Cardiac fibroblast (primary cell): Measurements from ENCODE around the gene DOP1A.

Experiments
- DNase-seq, 2 donors: peaks; one replicate each; pipeline versions ENCODE4 v3.0.0 to v3.0.0-alpha.2; 2010; ENCODE audit warnings: low read depth in 2 of 2
- H3K4me3 ChIP-seq, 2 donors: replicated peaks in 1 of 2; 1 replicate in 1 of 2; 2 replicates in 1 of 2; pipeline ENCODE4 v1.5.1; 2011; ENCODE audit warnings: low read depth in 2 of 2, low read length in 2 of 2, mild to moderate bottlenecking in 2 of 2, moderate library complexity in 1 of 2
- CTCF ChIP-seq: IDR thresholded peaks from one replicate; pipeline ENCODE4 v1.5.1; 2011; ENCODE audit warnings: low read depth, mild to moderate bottlenecking, low read length, inconsistent platforms

Gene DOP1A

GRCh38 chr6:83125425-83125824 is 58.0 kb downstream of the DOP1A start:
- no peak overlapping the region for H3K4me3 ChIP-seq
- no peak for TF ChIP-seq CTCF
- DNase-seq, result no peak

DNA sequence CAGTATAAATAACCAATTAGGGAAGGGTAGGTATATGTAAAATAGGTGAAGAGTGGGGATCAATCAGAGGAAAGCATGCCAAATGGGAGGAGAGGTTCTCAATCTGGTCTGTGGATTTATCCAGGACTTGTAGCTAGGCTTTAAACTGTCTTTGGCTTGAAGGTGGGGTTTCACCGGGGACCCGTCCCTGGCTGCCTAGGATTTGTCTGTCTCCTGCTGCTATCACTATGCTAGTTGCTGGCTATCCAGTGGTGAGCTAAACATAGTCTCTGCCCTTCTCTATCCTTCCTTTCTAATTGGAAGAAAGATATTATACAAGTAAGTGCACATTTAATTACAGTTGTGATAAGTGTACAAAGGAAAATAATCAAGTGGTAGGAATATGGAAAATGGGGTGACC is 58.8 kb downstream of the DOP1A start:
- DNase-seq, result no peak
- no peak for TF ChIP-seq CTCF
- no peak overlapping the region for H3K4me3 ChIP-seq

GRCh38 chr6:83126807-83127206 is 59.3 kb downstream of the DOP1A start:
- no peak for DNase-seq
- TF ChIP-seq CTCF, result no peak
- no peak overlapping the region for H3K4me3 ChIP-seq

- no peak for TF ChIP-seq CTCF
- no peak overlapping the region for H3K4me3 ChIP-seq
- no peak for DNase-seq
These were observed 59.8 kb downstream of the DOP1A start for GRCh38 chr6:83127258-83127657.

DNA sequence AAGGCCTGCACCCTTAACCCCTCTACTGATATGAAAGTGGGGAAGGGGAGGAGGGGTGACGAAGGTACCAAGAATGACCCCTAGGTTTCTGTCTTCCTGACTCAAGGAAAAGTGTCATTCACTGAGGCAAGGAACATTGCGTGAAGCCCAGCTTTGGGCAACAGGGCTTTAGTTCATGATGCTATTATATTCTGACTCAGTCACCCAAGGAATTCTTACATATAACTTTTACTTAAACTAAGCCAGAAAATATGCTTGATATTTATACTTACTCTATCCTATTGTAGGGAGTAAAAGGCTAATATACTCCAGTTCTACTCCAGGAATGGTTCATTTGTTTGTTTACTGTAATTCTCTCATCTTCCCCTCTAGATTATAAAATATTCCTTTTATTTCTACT is 60.5 kb downstream of the DOP1A start:
- H3K4me3 ChIP-seq, result no peak overlapping the region
- DNase-seq, result no peak
- no peak for TF ChIP-seq CTCF

- DNase-seq, result no peak
- H3K4me3 ChIP-seq, result no peak overlapping the region
- no peak for TF ChIP-seq CTCF
These were observed 64.7 kb downstream of the DOP1A start for GRCh38 chr6:83132121-83132520.

- TF ChIP-seq CTCF, result no peak
- H3K4me3 ChIP-seq, result no peak overlapping the region
- no peak for DNase-seq
These were observed 70.7 kb downstream of the DOP1A start for GRCh38 chr6:83138118-83138722.
